ENCODE measurements around the gene DNAH11. TPM values are rescaled to one million over a fixed set of nuclear protein-coding genes. Genes with fewer than 3 reads are reported as not detected.
"Not testable (repeated sequence)": the region's sequence is repeated elsewhere in the genome, so short reads cannot be mapped to it uniquely, and the experiment has no call there.

DNAH11 gene
- total RNA-seq, 2 experiments from 2014 or later: 4.2 to 4.3 TPM

GRCh38 chr7:21922605-21923004 is 379.8 kb downstream of the DNAH11 start:
- no peak overlapping the region for H3K27ac Mint-ChIP-seq
- H3K4me1 Mint-ChIP-seq: no peaks in the 10 kb centered on the region
- DNase-seq (no peak), ATAC-seq (no peak)
- H3K36me3 Mint-ChIP-seq (ENCODE audit: low read depth): peaks cover 10% of the 10 kb centered on the region
- ChIA-PET CTCF (no interaction called here), POLR2A (no interaction called here)
- intact Hi-C loops (cut with DNase I, micrococcal nuclease): no loop called here
- no peaks in the 10 kb centered on the region for H3K9me3 Mint-ChIP-seq (ENCODE audit: low read depth)
- H3K4me3 Mint-ChIP-seq: no peak overlapping the region
- no peaks in the 10 kb centered on the region for H3K27me3 Mint-ChIP-seq

- peaks cover under 1% of the 10 kb centered on the region for H3K4me1 Mint-ChIP-seq
- ATAC-seq: no peak
- CTCF ChIA-PET: interaction anchor here (0.7 kb wide), 1 partner anchor 16 kb away, joined by 3 read pairs; no protein-coding TSS in a partner anchor
- peaks cover 16% of the 10 kb centered on the region for H3K36me3 Mint-ChIP-seq (ENCODE audit: low read depth)
- no peaks in the 10 kb centered on the region for H3K9me3 Mint-ChIP-seq (ENCODE audit: low read depth)
- intact Hi-C loops (cut with DNase I, micrococcal nuclease): no loop called here
- no peak for DNase-seq
- H3K27ac Mint-ChIP-seq: no peak overlapping the region
- POLR2A ChIA-PET: no interaction called here
- no peak overlapping the region for H3K4me3 Mint-ChIP-seq
- no peaks in the 10 kb centered on the region for H3K27me3 Mint-ChIP-seq
Measured at GRCh38 chr7:21923658-21924057, 380.8 kb downstream of the DNAH11 start.

GRCh38 chr7:21926448-21926847 is 383.6 kb downstream of the DNAH11 start:
- POLR2A ChIA-PET: no interaction called here
- intact Hi-C loops (cut with DNase I, micrococcal nuclease): no loop called here

GRCh38 chr7:21927693-21928092 is 384.9 kb downstream of the DNAH11 start:
- intact Hi-C loops (cut with DNase I, micrococcal nuclease): no loop called here
- CTCF ChIA-PET: interaction anchor here (1.1 kb wide), 1 partner anchor 22 kb away, joined by 3 read pairs; no protein-coding TSS in a partner anchor

More at GRCh38 chr7:21926448-21926847, 383.6 kb downstream of the DNAH11 start:
- H3K4me1 Mint-ChIP-seq: peaks cover 11% of the 10 kb centered on the region
- CTCF ChIA-PET: interaction anchor here (0.6 to 1.1 kb wide), 2 partner anchors 21 to 26 kb away, joined by 3 read pairs; no protein-coding TSS in a partner anchor
- ATAC-seq: no peak
- H3K27ac Mint-ChIP-seq: no peak overlapping the region
- no peaks in the 10 kb centered on the region for H3K27me3 Mint-ChIP-seq
- no peak overlapping the region for H3K4me3 Mint-ChIP-seq
- H3K36me3 Mint-ChIP-seq (ENCODE audit: low read depth): peaks cover 36% of the 10 kb centered on the region
- H3K9me3 Mint-ChIP-seq (ENCODE audit: low read depth): peaks cover 11% of the 10 kb centered on the region
- DNase-seq: no peak

GRCh38 chr7:21933293-21933692 is 390.5 kb downstream of the DNAH11 start:
- H3K4me1 Mint-ChIP-seq: peaks cover 37% of the 10 kb centered on the region
- peaks cover 71% of the 10 kb centered on the region for H3K36me3 Mint-ChIP-seq (ENCODE audit: low read depth)
- intact Hi-C loops (cut with DNase I, micrococcal nuclease): loop anchor here in 1 of 2 experiments (10.0 kb wide), 1 partner anchor 742 kb away; no protein-coding TSS in a partner anchor
- H3K27ac Mint-ChIP-seq, POLR2A ChIA-PET, H3K4me3 Mint-ChIP-seq, CTCF ChIA-PET, ATAC-seq, H3K27me3 Mint-ChIP-seq, DNase-seq: not testable (repeated sequence)
- H3K9me3 Mint-ChIP-seq (ENCODE audit: low read depth): peaks cover 19% of the 10 kb centered on the region

More at GRCh38 chr7:21927693-21928092, 384.9 kb downstream of the DNAH11 start:
- Mint-ChIP-seq H3K27ac (no peak overlapping the region), H3K4me3 (no peak overlapping the region), H3K36me3 (ENCODE audit: low read depth) (peaks cover 45% of the 10 kb centered on the region), H3K9me3 (ENCODE audit: low read depth) (peaks cover 11% of the 10 kb centered on the region), H3K4me1 (peaks cover 11% of the 10 kb centered on the region), H3K27me3 (no peaks in the 10 kb centered on the region)
- no peak for DNase-seq
- POLR2A ChIA-PET: no interaction called here
- no peak for ATAC-seq

- H3K36me3 Mint-ChIP-seq (ENCODE audit: low read depth): peaks cover 62% of the 10 kb centered on the region
- ATAC-seq: no peak
- no peak for DNase-seq
- no peak overlapping the region for H3K27ac Mint-ChIP-seq
- H3K9me3 Mint-ChIP-seq (ENCODE audit: low read depth): peaks cover 15% of the 10 kb centered on the region
- CTCF ChIA-PET: no interaction called here
- peaks cover 45% of the 10 kb centered on the region for H3K4me1 Mint-ChIP-seq
- no peak overlapping the region for H3K4me3 Mint-ChIP-seq
- intact Hi-C loops (cut with DNase I, micrococcal nuclease): loop anchor here (5.0 to 10.0 kb wide), 3 partner anchors 512 to 740 kb away; no protein-coding TSS in a partner anchor
- POLR2A ChIA-PET: interaction anchor here (0.6 kb wide), 1 partner anchor 501 kb away, joined by 3 read pairs; no protein-coding TSS in a partner anchor
- H3K27me3 Mint-ChIP-seq: no peaks in the 10 kb centered on the region
Measured at GRCh38 chr7:21934808-21935207, 392.0 kb downstream of the DNAH11 start.

- H3K27ac Mint-ChIP-seq: peak overlapping the region; percentile 92
- H3K27me3 Mint-ChIP-seq: peaks cover 2% of the 10 kb centered on the region
- POLR2A ChIA-PET: no interaction called here
- intact Hi-C loops (cut with DNase I, micrococcal nuclease): loop anchor here (2.0 to 10.0 kb wide), 4 partner anchors 509 to 736 kb away; no protein-coding TSS in a partner anchor
- no peak for DNase-seq
- H3K4me1 Mint-ChIP-seq: peaks cover 73% of the 10 kb centered on the region
- CTCF ChIA-PET: interaction anchor here (1.0 kb wide), 1 partner anchor 171 kb away, joined by 3 read pairs; no protein-coding TSS in a partner anchor
- H3K36me3 Mint-ChIP-seq (ENCODE audit: low read depth): peaks cover 44% of the 10 kb centered on the region
- ATAC-seq: no peak
- peak overlapping the region; percentile 53 for H3K4me3 Mint-ChIP-seq
- peaks cover 8% of the 10 kb centered on the region for H3K9me3 Mint-ChIP-seq (ENCODE audit: low read depth)
Measured at GRCh38 chr7:21938463-21938862, 395.6 kb downstream of the DNAH11 start.

- CTCF ChIA-PET: interaction anchor here (0.6 to 1.4 kb wide), 8 partner anchors 10 to 772 kb away, joined by 3 to 5 read pairs (median 3); no protein-coding TSS in a partner anchor
- POLR2A ChIA-PET: interaction anchor here (0.6 to 0.7 kb wide), 3 partner anchors 335 to 737 kb away, joined by 3 to 6 read pairs (median 3); no protein-coding TSS in a partner anchor
- Mint-ChIP-seq H3K27me3 (peaks cover 2% of the 10 kb centered on the region), H3K9me3 (ENCODE audit: low read depth) (peaks cover 8% of the 10 kb centered on the region), H3K36me3 (ENCODE audit: low read depth) (peaks cover 39% of the 10 kb centered on the region), H3K27ac (peak overlapping the region; percentile 92), H3K4me1 (peaks cover 74% of the 10 kb centered on the region), H3K4me3 (peak overlapping the region; percentile 53)
- peak; percentile 82 for DNase-seq
- ATAC-seq: peak; percentile 82
- intact Hi-C loops (cut with DNase I, micrococcal nuclease): loop anchor here (1.0 to 10.0 kb wide), 6 partner anchors 508 to 736 kb away; no protein-coding TSS in a partner anchor
Measured at GRCh38 chr7:21939136-21939857, 396.5 kb downstream of the DNAH11 start.

- peaks cover 2% of the 10 kb centered on the region for H3K27me3 Mint-ChIP-seq
- DNase-seq: no peak
- H3K9me3 Mint-ChIP-seq (ENCODE audit: low read depth): peaks cover 8% of the 10 kb centered on the region
- peaks cover 42% of the 10 kb centered on the region for H3K36me3 Mint-ChIP-seq (ENCODE audit: low read depth)
- POLR2A ChIA-PET: interaction anchor here (0.6 to 0.7 kb wide), 3 partner anchors 335 to 736 kb away, joined by 3 to 6 read pairs (median 3); no protein-coding TSS in a partner anchor
- H3K4me1 Mint-ChIP-seq: peaks cover 70% of the 10 kb centered on the region
- intact Hi-C loops (cut with DNase I, micrococcal nuclease): loop anchor here (1.0 to 10.0 kb wide), 6 partner anchors 507 to 735 kb away; no protein-coding TSS in a partner anchor
- CTCF ChIA-PET: interaction anchor here (0.6 to 1.4 kb wide), 8 partner anchors 10 to 771 kb away, joined by 3 to 5 read pairs (median 3); no protein-coding TSS in a partner anchor
- H3K27ac Mint-ChIP-seq: peak overlapping the region; percentile 92
- peak overlapping the region; percentile 53 for H3K4me3 Mint-ChIP-seq
- no peak for ATAC-seq
Measured at GRCh38 chr7:21939858-21940372, 397.1 kb downstream of the DNAH11 start.

GRCh38 chr7:21941611-21942141 is 398.8 kb downstream of the DNAH11 start:
- H3K9me3 Mint-ChIP-seq (ENCODE audit: low read depth): peaks cover 5% of the 10 kb centered on the region
- peaks cover 30% of the 10 kb centered on the region for H3K36me3 Mint-ChIP-seq (ENCODE audit: low read depth)
- intact Hi-C loops (cut with DNase I, micrococcal nuclease): no loop called here
- POLR2A ChIA-PET: no interaction called here
- CTCF ChIA-PET: no interaction called here
- H3K27me3 Mint-ChIP-seq: peaks cover 2% of the 10 kb centered on the region
- peaks cover 71% of the 10 kb centered on the region for H3K4me1 Mint-ChIP-seq
- ATAC-seq (no peak), DNase-seq (no peak)
- H3K4me3 Mint-ChIP-seq: peak overlapping the region; percentile 4
- peak overlapping the region; percentile 58 for H3K27ac Mint-ChIP-seq

- no peak for ATAC-seq
- no peaks in the 10 kb centered on the region for H3K9me3 Mint-ChIP-seq (ENCODE audit: low read depth)
- DNase-seq: no peak
- peaks cover 21% of the 10 kb centered on the region for H3K36me3 Mint-ChIP-seq (ENCODE audit: low read depth)
- intact Hi-C loops (cut with DNase I, micrococcal nuclease): no loop called here
- no peak overlapping the region for H3K27ac Mint-ChIP-seq
- peak overlapping the region; percentile 82 for H3K4me3 Mint-ChIP-seq
- H3K27me3 Mint-ChIP-seq: peaks cover 2% of the 10 kb centered on the region
- ChIA-PET CTCF (interaction anchor here (1.2 kb wide), 1 partner anchor 25 kb away, joined by 3 read pairs; no protein-coding TSS in a partner anchor), POLR2A (interaction anchor here (0.6 to 2.1 kb wide), 3 partner anchors 56 to 753 kb away, joined by 3 to 9 read pairs (median 3); partner anchors contain the start of gene SP4)
- peaks cover 78% of the 10 kb centered on the region for H3K4me1 Mint-ChIP-seq
Measured at GRCh38 chr7:21942955-21943354, 400.1 kb downstream of the DNAH11 start.

Measured in activated CD4-positive, alpha-beta T cell treated with anti-CD3 and anti-CD28 coated beads for 36 hours (primary cell).